A549 treated with GW870086 at 1 μM for 4 hours (cell line): ENCODE data around the gene RASSF3. TPM values are rescaled to one million over a fixed set of nuclear protein-coding genes. Genes with fewer than 3 reads are reported as not detected.

Experiments
- total RNA-seq: library from RNA; stranded (reverse); fragments of 200-300 nt; extraction: Qiagen RNA extraction; gene quantifications from 5 replicates; pipeline ENCODE4 v1.2.3, GENCODE V29; 2022; ENCODE audit warnings: low read depth

RASSF3 gene
- 24.8 to 33.6 TPM (median 29.4 TPM) in 5 replicates for total RNA-seq

GRCh38 chr12:64610079-64610659, at the start of gene RASSF3:
TSS of gene RASSF3 (plus strand) at chr12:64610495. CDS start at chr12:64610633, 138 bp downstream.

Other genes with a start within 250 kb of the RASSF3 start
- gene C12orf56, start 219.7 kb upstream of the RASSF3 start, total RNA-seq, result 0.03 to 0.24 TPM (median 0.03 TPM) in 3 of 5 replicates, not detected in the others
- 44.6 to 51.9 TPM (median 46.9 TPM) in 5 replicates for gene XPOT, start 206.1 kb upstream of the RASSF3 start, total RNA-seq
- 21.3 to 26.2 TPM (median 24.6 TPM) in 5 replicates for gene TBK1, start 158.4 kb upstream of the RASSF3 start, total RNA-seq
- gene GNS, start 148.9 kb downstream of the RASSF3 start, total RNA-seq, result 47.4 to 58.3 TPM (median 54.3 TPM) in 5 replicates
- 1.3 to 1.9 TPM (median 1.8 TPM) in 5 replicates for gene TBC1D30, start 214.2 kb downstream of the RASSF3 start, total RNA-seq